ENCODE measurements around the gene IPO9. TPM values are rescaled to one million over a fixed set of nuclear protein-coding genes. Genes with fewer than 3 reads are reported as not detected.
A peak's percentile ranks its signal among the peaks of the same experiment; 100 is the strongest.

Gene IPO9
- total and polyA plus RNA-seq, 10 of the 15 experiments (the other 5 are each of a cell fraction or from before 2014, with no cell fraction given): 19.1 to 77.3 (median 34.1) TPM

- intact Hi-C loops (cut with micrococcal nuclease; ENCODE audit: unreplicated experiment): no loop called here
- H3K4me1 ChIP-seq (ENCODE audit: control insufficient read depth, insufficient read depth, low read length): peaks cover 4% of the 10 kb centered on the region; the same call in 1 of the 2 replicates
- no peak overlapping the region for H3K27ac ChIP-seq (ENCODE audit: control insufficient read depth, insufficient read depth)
- TF ChIP-seq ZNF24 (IDR thresholded peaks at IDR 0.05): no peak
- no peak for TF ChIP-seq TBL1XR1 (IDR thresholded peaks at IDR 0.05; ENCODE audit: low read depth, low read length)
- TF ChIP-seq BACH1 (IDR thresholded peaks at IDR 0.05; ENCODE audit: borderline replicate concordance): no peak
- no peak for TF ChIP-seq SRF (IDR thresholded peaks at IDR 0.05; ENCODE audit: low read depth in 2 of 2, low read length in 2 of 2)
- ChIA-PET CTCF (no interaction called here), SMC1A (ENCODE audit: uncharacterized antibody, unreplicated experiment) (no interaction called here), RAD21 (ENCODE audit: unreplicated experiment) (no interaction called here), POLR2A (no interaction called here)
- H3K9ac ChIP-seq (ENCODE audit: control insufficient read depth, insufficient read depth, low read length): no peak overlapping the region
- ATAC-seq (no peak), DNase-seq (ENCODE audit: low read depth, low spot score) (no peak), FAIRE-seq (no peak)
- no TSS peak for BruUV-seq (replicated peaks)
- no peaks in the 10 kb centered on the region for H3K36me3 ChIP-seq (ENCODE audit: control insufficient read depth in 2 of 2, insufficient read depth in 2 of 2, low read length in 1 of 2)
- no peaks in the 10 kb centered on the region; a peak in 1 of 4 replicates for H3K27me3 ChIP-seq (replicated peaks in 1 of 2; ENCODE audit: control insufficient read depth in 2 of 2, insufficient read depth in 2 of 2, low read length in 1 of 2)
- in situ Hi-C loops (cut with MboI): no loop called here
- no peak overlapping the region for H2AFZ ChIP-seq (ENCODE audit: control insufficient read depth, low read depth, low read length)
- no peaks in the 10 kb centered on the region for H3K9me3 ChIP-seq (replicated peaks; ENCODE audit: control insufficient read depth, insufficient read depth, low read length)
- no peaks in the 10 kb centered on the region for H4K20me1 ChIP-seq (ENCODE audit: control insufficient read depth, insufficient read depth)
- no peak overlapping the region for H3K4me2 ChIP-seq (ENCODE audit: control insufficient read depth, insufficient read depth)
- WGBS (ENCODE audit: insufficient coverage, insufficient replicate concordance, low lambda C conversion rate, missing lambda C conversion rate): 38% methylated on average over 5 of the region's 5 CpGs
- no peaks in the 10 kb centered on the region for H3K79me2 ChIP-seq (ENCODE audit: control insufficient read depth, insufficient read depth, low read length)
- no peak overlapping the region for H3K4me3 ChIP-seq
Observed at GRCh38 chr1:201918343-201918742, 89.4 kb downstream of the IPO9 start.

GRCh38 chr1:201921952-201922558, 93.1 kb downstream of the IPO9 start:
- WGBS (ENCODE audit: insufficient coverage, insufficient replicate concordance, low lambda C conversion rate, missing lambda C conversion rate): 41% methylated on average over 3 of the region's 3 CpGs
- no peaks in the 10 kb centered on the region for H3K79me2 ChIP-seq (ENCODE audit: control insufficient read depth, insufficient read depth, low read length)
- H3K4me3 ChIP-seq: no peak overlapping the region
- ATAC-seq: no peak
- no peak overlapping the region for H3K4me2 ChIP-seq (ENCODE audit: control insufficient read depth, insufficient read depth)
- no TSS peak for BruUV-seq (replicated peaks)
- DNase-seq (ENCODE audit: low read depth, low spot score): no peak
- no peaks in the 10 kb centered on the region for H4K20me1 ChIP-seq (ENCODE audit: control insufficient read depth, insufficient read depth)
- H3K36me3 ChIP-seq (ENCODE audit: control insufficient read depth in 2 of 2, insufficient read depth in 2 of 2, low read length in 1 of 2): no peaks in the 10 kb centered on the region
- H3K4me1 ChIP-seq (ENCODE audit: control insufficient read depth, insufficient read depth, low read length): no peaks in the 10 kb centered on the region
- intact Hi-C loops (cut with micrococcal nuclease; ENCODE audit: unreplicated experiment): no loop called here
- H3K9ac ChIP-seq (ENCODE audit: control insufficient read depth, insufficient read depth, low read length): no peak overlapping the region
- no peak for TF ChIP-seq ATF7 (IDR thresholded peaks at IDR 0.05; ENCODE audit: low read depth)
- no peak for TF ChIP-seq PRDM15 (CRISPR knock-in tag; IDR thresholded peaks at IDR 0.05)
- 0 out of 2 replicates have a peak, but pooled peaks have one; percentile 42 for TF ChIP-seq BACH1 (IDR thresholded peaks at IDR 0.05; ENCODE audit: borderline replicate concordance)
- TF ChIP-seq ZNF217 (IDR thresholded peaks at IDR 0.05): no peak
- no peak for TF ChIP-seq MEF2A (IDR thresholded peaks at IDR 0.05; ENCODE audit: insufficient read depth, low read depth, low read length)
- H3K9me3 ChIP-seq (replicated peaks; ENCODE audit: control insufficient read depth, insufficient read depth, low read length): no peaks in the 10 kb centered on the region
- no peaks in the 10 kb centered on the region; a peak in 1 of 4 replicates for H3K27me3 ChIP-seq (replicated peaks in 1 of 2; ENCODE audit: control insufficient read depth in 2 of 2, insufficient read depth in 2 of 2, low read length in 1 of 2)
- RAD21 ChIA-PET (ENCODE audit: unreplicated experiment): no interaction called here
- FAIRE-seq: no peak
- POLR2A ChIA-PET: no interaction called here
- CTCF ChIA-PET: no interaction called here
- in situ Hi-C loops (cut with MboI): no loop called here
- H3K27ac ChIP-seq (ENCODE audit: control insufficient read depth, insufficient read depth): no peak overlapping the region
- SMC1A ChIA-PET (ENCODE audit: uncharacterized antibody, unreplicated experiment): no interaction called here
- no peak overlapping the region for H2AFZ ChIP-seq (ENCODE audit: control insufficient read depth, low read depth, low read length)

All from GM12878 (cell line).